HL-60 (cell line): ENCODE results near the gene ZKSCAN5.

Source experiments
- DNase-seq, 2 experiments: peaks; one replicate each; pipeline ENCODE4 v3.0.0-alpha.2; 2010 to 2020; ENCODE audit warnings: low read depth in 1 of 2, low spot score in 1 of 2
- H3K27ac ChIP-seq: fragments of 250-450 bp; sonication (Bioruptor Pico); replicated peaks from 2 replicates; pipeline ENCODE4 v1.5.1; 2020; ENCODE audit warnings: mild to moderate bottlenecking, moderate library complexity
- H3K27me3 ChIP-seq: fragments of 250-450 bp; sonication (Bioruptor Pico); 2 replicates; pipeline ENCODE4 v1.5.1; 2021; ENCODE audit warnings: mild to moderate bottlenecking, moderate library complexity; ENCODE audit not compliant: insufficient read depth, poor library complexity, severe bottlenecking
- H3K4me3 ChIP-seq: replicated peaks from 2 replicates; pipeline ENCODE4 v1.5.1; 2011; ENCODE audit warnings: mild to moderate bottlenecking, control low read depth, low read length; ENCODE audit not compliant: insufficient read depth
- CTCF ChIP-seq: IDR thresholded peaks from one replicate; pipeline ENCODE4 v1.5.1; 2011; ENCODE audit warnings: low read length, control low read depth, inconsistent platforms; ENCODE audit not compliant: insufficient read depth
- GABPA ChIP-seq: IDR thresholded peaks from 2 replicates; pipeline ENCODE4 v1.6.1; 2012; ENCODE audit warnings: low read depth
- POLR2AphosphoS5 ChIP-seq: IDR thresholded peaks from 2 replicates; pipeline ENCODE4 v1.6.1; 2012; ENCODE audit warnings: low read depth
- REST ChIP-seq: IDR thresholded peaks from 2 replicates; pipeline ENCODE4 v1.6.1; 2012; ENCODE audit warnings: low read depth; ENCODE audit not compliant: insufficient replicate concordance
- SPI1 ChIP-seq: IDR thresholded peaks from 2 replicates; pipeline ENCODE4 v1.6.1; 2012; ENCODE audit warnings: low read depth, mild to moderate bottlenecking, borderline replicate concordance
- long read RNA-seq: library from polyadenylated mRNA; unstranded; transcript quantifications from one replicate; pipeline ENCODE4 v2.0.0, GENCODE V29; 2020

The ZKSCAN5 gene
- long read RNA-seq, full-length matches to known transcripts = 8 of 32 reads
- long read RNA-seq, partial matches to known transcripts = 12 of 32 reads
- long read RNA-seq, other reads (novel, unspliced or antisense) = 12 of 32 reads

DNA sequence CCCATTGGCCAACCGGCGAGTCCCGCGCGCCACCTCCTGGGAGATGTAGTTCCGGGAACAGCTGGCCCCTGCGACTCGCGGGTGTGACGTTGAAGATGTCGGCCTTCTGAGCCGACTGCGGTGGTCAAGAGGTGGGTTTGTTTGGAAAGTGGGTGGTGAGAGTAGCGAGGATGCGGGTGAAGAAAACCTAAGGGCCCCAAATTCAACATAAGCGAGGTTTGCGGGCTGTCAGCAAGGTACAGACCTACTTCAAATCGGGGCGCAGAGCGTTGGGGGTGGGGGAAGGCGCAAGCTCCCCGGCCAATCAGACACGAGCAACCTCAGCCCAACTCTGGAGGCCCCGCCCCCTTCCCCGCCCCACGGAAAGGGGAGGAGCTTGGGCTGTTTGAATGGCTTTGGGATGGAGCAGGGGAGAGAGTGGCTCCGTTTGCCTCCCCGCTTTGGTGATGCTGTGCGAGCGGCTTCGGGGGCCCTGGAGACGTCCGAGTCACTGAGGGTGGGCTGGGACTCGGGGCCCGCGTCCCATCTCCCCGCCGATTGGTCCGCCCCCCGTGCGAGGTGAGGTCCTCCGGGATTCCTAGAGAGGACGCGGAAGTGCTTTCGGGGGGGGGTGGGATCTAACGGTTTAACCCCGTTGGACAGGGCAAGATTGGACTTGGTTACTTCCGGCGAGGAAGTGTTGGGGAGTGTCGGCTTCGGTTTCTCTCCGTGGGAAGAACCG is at the start of gene ZKSCAN5:
ZKSCAN5 (plus strand) TSS at position 60 of the 721 bp plus-strand sequence. CDS start 1,383 bp downstream, outside the sequence.
- Histone ChIP-seq H3K27me3 (no peaks in the 10 kb centered on the region), H3K27ac (peak within 1 kb of the TSS; percentile 95), H3K4me3 (peak within 1 kb of the TSS; percentile 95)
- TF ChIP-seq GABPA = peak; percentile 90
- TF ChIP-seq SPI1 = peak; percentile 70; the same call in 1 of the 2 replicates
- TF ChIP-seq POLR2AphosphoS5 = peak; percentile 68; the same call in 1 of the 2 replicates
- TF ChIP-seq CTCF = no peak
- TF ChIP-seq REST = no peak
- peak; percentile 89 to 99 for DNase-seq

- Histone ChIP-seq H3K4me3 (no peak overlapping the region), H3K27me3 (no peaks in the 10 kb centered on the region), H3K27ac (no peak overlapping the region)
- DNase-seq = no peak
- TF ChIP-seq CTCF (no peak), SPI1 (no peak), GABPA (no peak), REST (no peak)
These were observed 48.6 kb upstream of the ZKSCAN5 start for GRCh38 chr7:99455874-99456273.

- Histone ChIP-seq H3K27me3 (no peaks in the 10 kb centered on the region), H3K27ac (no peak overlapping the region), H3K4me3 (no peak overlapping the region)
- DNase-seq = no peak
- TF ChIP-seq POLR2AphosphoS5 (no peak; the same call in 1 of the 2 replicates), CTCF (no peak), GABPA (no peak), REST (no peak), SPI1 (no peak)
These were observed 48.2 kb upstream of the ZKSCAN5 start for GRCh38 chr7:99456288-99456687.
